Neuronal stem cell (in vitro differentiated cells): Measurements from ENCODE around the gene DRD1.

Source experiments
- DNase-seq: peaks from one replicate; pipeline ENCODE4 v3.0.0-alpha.2; 2013; ENCODE audit warnings: low spot score
- H2AFZ ChIP-seq: one replicate; pipeline ENCODE4 v1.6.1; 2013; ENCODE audit warnings: mild to moderate bottlenecking, low read length, inconsistent platforms
- H2AK5ac ChIP-seq: 2 replicates; pipeline ENCODE4 v1.6.1; 2013; ENCODE audit warnings: low read depth, mild to moderate bottlenecking, inconsistent platforms, low read length, moderate library complexity, mixed read lengths
- H2BK120ac ChIP-seq: 2 replicates; pipeline ENCODE4 v1.6.1; 2013; ENCODE audit warnings: low read depth, mild to moderate bottlenecking, inconsistent platforms, low read length, moderate library complexity, mixed read lengths
- H2BK12ac ChIP-seq: one replicate; pipeline ENCODE4 v1.6.1; 2013; ENCODE audit warnings: low read length, inconsistent platforms
- H2BK15ac ChIP-seq: 2 replicates; pipeline ENCODE4 v1.6.1; 2013; ENCODE audit warnings: mild to moderate bottlenecking, low read length, inconsistent platforms, mixed read lengths
- H2BK5ac ChIP-seq: one replicate; pipeline ENCODE4 v1.6.1; 2013; ENCODE audit warnings: inconsistent platforms, mild to moderate bottlenecking, low read length, moderate library complexity
- H3K14ac ChIP-seq: one replicate; pipeline ENCODE4 v1.6.1; 2013; ENCODE audit warnings: low read length, inconsistent platforms
- H3K18ac ChIP-seq: 2 replicates; pipeline ENCODE4 v1.6.1; 2013; ENCODE audit warnings: low read length, inconsistent platforms
- H3K23ac ChIP-seq: 2 replicates; pipeline ENCODE4 v1.6.1; 2013; ENCODE audit warnings: low read depth, mild to moderate bottlenecking, mixed read lengths, low read length, inconsistent platforms; ENCODE audit not compliant: poor library complexity
- H3K27ac ChIP-seq: replicated peaks from 3 replicates; pipeline ENCODE4 v1.5.1; 2013; ENCODE audit warnings: low read length, inconsistent platforms
- H3K27me3 ChIP-seq, 3 experiments: 2 replicates each; pipeline ENCODE4 v1.6.1; 2013; ENCODE audit warnings: low read length in 3 of 3, mild to moderate bottlenecking in 2 of 3, inconsistent platforms in 1 of 3, low read depth in 1 of 3, mixed read lengths in 1 of 3, moderate library complexity in 1 of 3; ENCODE audit not compliant: control insufficient read depth in 3 of 3, insufficient read depth in 3 of 3
- H3K36me3 ChIP-seq, 2 donors: replicated peaks in 1 of 2; 2 replicates each; pipeline ENCODE4 v1.6.1; 2013; ENCODE audit warnings: low read length in 2 of 2; ENCODE audit not compliant: control insufficient read depth in 2 of 2, insufficient read depth in 2 of 2
- H3K4ac ChIP-seq: 2 replicates; pipeline ENCODE4 v1.6.1; 2013; ENCODE audit warnings: inconsistent platforms, mild to moderate bottlenecking, low read length, moderate library complexity
- H3K4me1 ChIP-seq, 2 donors: 1 replicate in 1 of 2; 2 replicates in 1 of 2; pipeline ENCODE4 v1.6.1; 2013; ENCODE audit warnings: low read length in 2 of 2, low read depth in 1 of 2; ENCODE audit not compliant: control insufficient read depth in 2 of 2, insufficient read depth in 1 of 2
- H3K4me2 ChIP-seq: one replicate; pipeline ENCODE4 v1.6.1; 2013; ENCODE audit warnings: mild to moderate bottlenecking, low read length, inconsistent platforms; ENCODE audit not compliant: insufficient read depth, poor library complexity, severe bottlenecking
- H3K4me3 ChIP-seq, 2 donors: 2 replicates each; pipeline ENCODE4 v1.5.1; 2013; ENCODE audit warnings: low read length in 2 of 2, mild to moderate bottlenecking in 2 of 2, inconsistent platforms in 1 of 2, moderate library complexity in 1 of 2
- H3K79me1 ChIP-seq: one replicate; pipeline ENCODE4 v1.6.1; 2013; ENCODE audit warnings: low read depth, mild to moderate bottlenecking, inconsistent platforms, low read length, moderate library complexity
- H3K9ac ChIP-seq: one replicate; pipeline ENCODE4 v1.6.1; 2013; ENCODE audit warnings: mild to moderate bottlenecking, low read depth, low read length, inconsistent platforms; ENCODE audit not compliant: poor library complexity
- H3K9me3 ChIP-seq, 2 donors: replicated peaks in 1 of 2; 2 replicates each; pipeline versions ENCODE3 to v1.6.1; 2013; ENCODE audit warnings: low read length in 2 of 2, mild to moderate bottlenecking in 2 of 2, inconsistent platforms in 1 of 2, low read depth in 1 of 2, mixed read lengths in 1 of 2, moderate library complexity in 1 of 2; ENCODE audit not compliant: control insufficient read depth in 2 of 2, insufficient read depth in 1 of 2
- H4K8ac ChIP-seq: one replicate; pipeline ENCODE4 v1.6.1; 2013; ENCODE audit warnings: low read depth, mild to moderate bottlenecking, inconsistent platforms, low read length, moderate library complexity
- H4K91ac ChIP-seq: one replicate; pipeline ENCODE4 v1.6.1; 2013; ENCODE audit warnings: low read length, low read depth, mild to moderate bottlenecking, inconsistent platforms; ENCODE audit not compliant: poor library complexity
- WGBS, 2 donors: extraction: QIAGEN DNeasy Blood & Tissue Kit; methylation state at CpG; one replicate each; pipeline ENCODE4 v1.1.7; 2013; ENCODE audit warnings: missing lambda C conversion rate in 2 of 2, mixed read lengths in 1 of 2; ENCODE audit not compliant: insufficient read length in 2 of 2, insufficient replicate concordance in 1 of 2; ENCODE audit errors: extremely low coverage in 2 of 2; 5-methylcytosine and 5-hydroxymethylcytosine counted together

The DRD1 gene

GRCh38 chr5:175478008-175478383, 34.0 kb upstream of the DRD1 start:
- peak overlapping the region; percentile 74 for H3K4me2 ChIP-seq
- H3K4me1 ChIP-seq = peaks cover 8% of the 10 kb centered on the region in 2 donors
- H3K9me3 ChIP-seq = peaks cover 0 to 24% of the 10 kb centered on the region in 2 donors
- peaks cover 7% of the 10 kb centered on the region for H3K79me1 ChIP-seq
- no peak overlapping the region for H2BK120ac ChIP-seq
- WGBS, 2 donors = no CpG with 5 or more reads among the region's 12 CpGs
- H3K4me3 ChIP-seq = peak overlapping the region; percentile 62 to 71
- no peak overlapping the region for H2BK15ac ChIP-seq
- no peak overlapping the region for H2BK12ac ChIP-seq
- peaks cover 12 to 34% of the 10 kb centered on the region in 2 donors for H3K36me3 ChIP-seq
- H2AFZ ChIP-seq = peak overlapping the region; percentile 76
- H2AK5ac ChIP-seq = no peak overlapping the region
- H3K27me3 ChIP-seq = peaks cover 0 to 18% (median 0%) of the 10 kb centered on the region in 3 experiments
- no peak overlapping the region for H3K27ac ChIP-seq
- H3K4ac ChIP-seq = no peak overlapping the region
- H2BK5ac ChIP-seq = no peak overlapping the region
- no peak for DNase-seq
- H3K14ac ChIP-seq = no peak overlapping the region
- no peak overlapping the region for H3K18ac ChIP-seq
- H3K9ac ChIP-seq = no peak overlapping the region
- H4K91ac ChIP-seq = no peak overlapping the region
- H3K23ac ChIP-seq = peak overlapping the region; percentile 97
- H4K8ac ChIP-seq = no peak overlapping the region

- DNase-seq = no peak
- no peak overlapping the region for H2BK12ac ChIP-seq
- no peak overlapping the region for H4K91ac ChIP-seq
- H3K36me3 ChIP-seq = peaks cover 11 to 28% of the 10 kb centered on the region in 2 donors
- H3K27ac ChIP-seq = no peak overlapping the region
- H2BK5ac ChIP-seq = no peak overlapping the region
- no peak overlapping the region for H2BK120ac ChIP-seq
- peak overlapping the region; percentile 76 for H2AFZ ChIP-seq
- H3K23ac ChIP-seq = no peak overlapping the region
- H3K4ac ChIP-seq = no peak overlapping the region
- WGBS, 2 donors = no CpG with 5 or more reads among the region's 5 CpGs
- H3K79me1 ChIP-seq = peaks cover 7% of the 10 kb centered on the region
- H2AK5ac ChIP-seq = no peak overlapping the region
- no peak overlapping the region for H3K14ac ChIP-seq
- no peak overlapping the region for H3K4me3 ChIP-seq
- H3K27me3 ChIP-seq = peaks cover 0 to 18% (median 0%) of the 10 kb centered on the region in 3 experiments
- peaks cover 0 to 18% of the 10 kb centered on the region in 2 donors for H3K9me3 ChIP-seq
- no peak overlapping the region for H2BK15ac ChIP-seq
- H3K18ac ChIP-seq = no peak overlapping the region
- H3K4me2 ChIP-seq = no peak overlapping the region
- H3K9ac ChIP-seq = no peak overlapping the region
- no peak overlapping the region for H4K8ac ChIP-seq
- H3K4me1 ChIP-seq = peaks cover 8% of the 10 kb centered on the region in 2 donors
Measured at GRCh38 chr5:175477440-175477839, 33.5 kb upstream of the DRD1 start.

GRCh38 chr5:175475248-175475647, 31.3 kb upstream of the DRD1 start:
- H3K23ac ChIP-seq = no peak overlapping the region
- no peak overlapping the region for H2BK120ac ChIP-seq
- H2AK5ac ChIP-seq = no peak overlapping the region
- peaks cover 0 to under 1% of the 10 kb centered on the region in 2 donors for H3K9me3 ChIP-seq
- no peak overlapping the region for H3K4ac ChIP-seq
- H3K4me3 ChIP-seq = no peak overlapping the region
- no CpG with 5 or more reads among the region's 1 CpG for WGBS, 2 donors
- H3K14ac ChIP-seq = no peak overlapping the region
- DNase-seq = no peak
- peaks cover under 1 to 6% of the 10 kb centered on the region in 2 donors for H3K36me3 ChIP-seq
- H4K91ac ChIP-seq = no peak overlapping the region
- no peak overlapping the region for H3K4me2 ChIP-seq
- H2AFZ ChIP-seq = no peak overlapping the region
- H3K18ac ChIP-seq = no peak overlapping the region
- no peak overlapping the region for H3K27ac ChIP-seq
- no peak overlapping the region for H2BK12ac ChIP-seq
- H3K4me1 ChIP-seq = peaks cover 7 to 8% of the 10 kb centered on the region in 2 donors
- no peak overlapping the region for H4K8ac ChIP-seq
- H3K27me3 ChIP-seq = peaks cover 0 to 24% (median 0%) of the 10 kb centered on the region in 3 experiments
- no peak overlapping the region for H2BK5ac ChIP-seq
- H3K9ac ChIP-seq = no peak overlapping the region
- no peak overlapping the region for H2BK15ac ChIP-seq
- peaks cover 5% of the 10 kb centered on the region for H3K79me1 ChIP-seq

GRCh38 chr5:175472378-175472777, 28.4 kb upstream of the DRD1 start:
- H3K79me1 ChIP-seq = no peaks in the 10 kb centered on the region
- peaks cover 0 to 35% (median 0%) of the 10 kb centered on the region in 3 experiments for H3K27me3 ChIP-seq
- no peak overlapping the region for H3K4ac ChIP-seq
- H3K4me2 ChIP-seq = no peak overlapping the region
- no peak overlapping the region for H2AFZ ChIP-seq
- no peak overlapping the region for H3K23ac ChIP-seq
- no peak overlapping the region for H2BK5ac ChIP-seq
- no peak overlapping the region for H3K4me3 ChIP-seq
- peaks cover 0 to 4% of the 10 kb centered on the region in 2 donors for H3K4me1 ChIP-seq
- no peak overlapping the region for H2BK120ac ChIP-seq
- H3K27ac ChIP-seq = no peak overlapping the region
- no peak overlapping the region for H3K18ac ChIP-seq
- H4K91ac ChIP-seq = no peak overlapping the region
- H3K14ac ChIP-seq = no peak overlapping the region
- H2AK5ac ChIP-seq = no peak overlapping the region
- no peak overlapping the region for H2BK12ac ChIP-seq
- H3K9me3 ChIP-seq = no peaks in the 10 kb centered on the region
- no peak overlapping the region for H4K8ac ChIP-seq
- H3K36me3 ChIP-seq = no peaks in the 10 kb centered on the region
- no peak overlapping the region for H3K9ac ChIP-seq
- no peak overlapping the region for H2BK15ac ChIP-seq
- DNase-seq = no peak
